Cardiac fibroblast (primary cell): ENCODE measurements around the gene ZNF652.

Experiments used
- DNase-seq, 2 donors: peaks; one replicate each; pipeline versions ENCODE4 v3.0.0 to v3.0.0-alpha.2; 2010; ENCODE audit warnings: low read depth in 2 of 2
- H3K4me3 ChIP-seq, 2 donors: replicated peaks in 1 of 2; 1 replicate in 1 of 2; 2 replicates in 1 of 2; pipeline ENCODE4 v1.5.1; 2011; ENCODE audit warnings: low read depth in 2 of 2, low read length in 2 of 2, mild to moderate bottlenecking in 2 of 2, moderate library complexity in 1 of 2
- TF ChIP-seq, protein P1 (sequence below): IDR thresholded peaks from one replicate; pipeline ENCODE4 v1.5.1; 2011; ENCODE audit warnings: low read depth, mild to moderate bottlenecking, low read length, inconsistent platforms

Gene ZNF652

DNA sequence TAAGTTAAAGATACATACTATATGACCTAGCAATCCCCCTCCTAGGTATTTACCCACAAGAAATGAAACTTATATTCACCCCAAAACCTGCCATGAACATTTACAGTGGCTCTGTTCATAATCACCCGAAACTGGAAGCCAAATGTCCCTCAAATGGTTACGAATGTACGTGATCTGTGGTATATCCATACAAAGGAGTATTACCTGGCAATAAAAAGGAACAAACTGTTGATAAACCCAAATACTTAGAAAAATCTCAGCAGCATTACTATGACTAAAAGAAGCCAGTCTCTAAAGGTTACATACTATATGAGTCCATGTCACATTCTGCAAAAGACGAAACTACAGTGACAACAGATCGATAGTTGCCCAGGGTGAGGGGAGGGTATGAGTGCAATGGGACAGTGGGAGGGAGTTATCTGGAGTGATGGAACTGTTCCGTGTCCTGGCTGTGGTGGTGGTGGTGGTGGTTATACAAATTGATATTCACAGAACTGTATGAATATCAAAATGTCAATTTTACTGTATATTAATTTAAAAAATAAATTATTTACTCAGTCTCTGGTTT lies 9.4 kb downstream of the ZNF652 start:
- no peak for DNase-seq
- no peak overlapping the region for H3K4me3 ChIP-seq
- TF ChIP-seq, protein P1, sequence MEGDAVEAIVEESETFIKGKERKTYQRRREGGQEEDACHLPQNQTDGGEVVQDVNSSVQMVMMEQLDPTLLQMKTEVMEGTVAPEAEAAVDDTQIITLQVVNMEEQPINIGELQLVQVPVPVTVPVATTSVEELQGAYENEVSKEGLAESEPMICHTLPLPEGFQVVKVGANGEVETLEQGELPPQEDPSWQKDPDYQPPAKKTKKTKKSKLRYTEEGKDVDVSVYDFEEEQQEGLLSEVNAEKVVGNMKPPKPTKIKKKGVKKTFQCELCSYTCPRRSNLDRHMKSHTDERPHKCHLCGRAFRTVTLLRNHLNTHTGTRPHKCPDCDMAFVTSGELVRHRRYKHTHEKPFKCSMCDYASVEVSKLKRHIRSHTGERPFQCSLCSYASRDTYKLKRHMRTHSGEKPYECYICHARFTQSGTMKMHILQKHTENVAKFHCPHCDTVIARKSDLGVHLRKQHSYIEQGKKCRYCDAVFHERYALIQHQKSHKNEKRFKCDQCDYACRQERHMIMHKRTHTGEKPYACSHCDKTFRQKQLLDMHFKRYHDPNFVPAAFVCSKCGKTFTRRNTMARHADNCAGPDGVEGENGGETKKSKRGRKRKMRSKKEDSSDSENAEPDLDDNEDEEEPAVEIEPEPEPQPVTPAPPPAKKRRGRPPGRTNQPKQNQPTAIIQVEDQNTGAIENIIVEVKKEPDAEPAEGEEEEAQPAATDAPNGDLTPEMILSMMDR, result no peak

DNA sequence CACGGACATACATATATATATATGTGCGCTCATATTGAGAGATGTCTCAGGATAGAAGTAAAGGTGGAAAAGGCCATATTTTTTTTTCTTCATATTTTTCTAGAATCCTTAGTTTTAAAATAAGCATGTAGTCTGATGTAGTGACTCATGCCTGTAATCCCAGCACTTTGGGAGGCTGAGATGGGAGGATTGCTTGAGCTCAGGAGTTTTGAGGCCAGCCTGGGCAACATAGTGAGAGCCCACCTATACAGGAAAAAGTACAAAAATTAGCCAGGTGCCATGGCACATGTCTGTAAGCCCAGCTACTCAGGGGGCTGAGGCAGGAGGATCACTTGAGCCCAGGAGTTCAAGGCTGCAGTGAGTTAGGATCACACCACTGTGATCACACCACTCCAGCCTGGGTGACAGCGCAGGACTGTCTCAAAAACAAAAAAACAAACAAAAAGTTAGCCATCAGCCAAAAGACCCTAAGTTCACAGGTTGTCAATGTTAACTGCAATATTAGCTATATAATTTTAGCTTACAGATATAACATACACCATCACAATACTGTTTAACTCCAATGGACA lies 10.4 kb downstream of the ZNF652 start:
- no peak overlapping the region for H3K4me3 ChIP-seq
- TF ChIP-seq, protein P1, result no peak
- DNase-seq, result no peak

DNA sequence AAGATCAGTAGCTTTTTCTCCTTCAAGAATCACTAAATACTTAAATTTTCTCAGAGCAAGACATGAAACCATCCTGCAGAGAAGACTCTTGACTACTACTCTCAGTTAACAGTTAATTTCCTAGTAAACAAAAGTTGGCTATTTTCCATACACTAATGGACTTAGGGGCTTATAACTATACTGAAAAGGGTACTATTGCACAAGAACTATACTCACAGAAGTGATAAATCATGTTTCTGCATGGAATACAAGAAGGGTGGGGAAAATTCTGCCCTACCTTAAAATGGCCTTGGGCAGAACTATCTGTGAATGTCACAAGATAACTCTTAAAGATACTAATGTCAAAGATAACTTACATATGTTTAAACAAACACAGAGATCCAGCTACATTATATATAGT lies 12.5 kb downstream of the ZNF652 start:
- H3K4me3 ChIP-seq, result no peak overlapping the region
- DNase-seq, result no peak
- TF ChIP-seq, protein P1, result no peak

DNA sequence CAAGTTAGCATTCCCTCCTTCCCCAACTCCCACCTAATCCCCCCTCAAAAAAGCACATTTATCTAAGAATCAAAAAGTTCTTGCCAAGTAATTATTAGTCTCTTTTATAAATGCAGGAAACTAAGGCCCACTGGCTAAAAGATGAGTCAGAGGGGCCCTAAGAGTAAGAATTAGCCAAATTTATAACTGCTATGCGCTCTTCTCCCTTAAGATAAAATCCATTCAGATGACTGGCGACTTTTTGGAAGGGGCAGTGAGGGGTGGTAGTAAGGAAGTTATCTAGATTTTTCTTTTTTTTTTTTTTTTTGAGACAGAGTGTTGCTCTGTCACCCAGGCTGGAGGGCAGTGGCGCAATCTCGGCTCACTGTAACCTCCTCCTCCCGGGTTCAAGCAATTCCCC lies 17.1 kb downstream of the ZNF652 start:
- TF ChIP-seq, protein P1, result no peak
- H3K4me3 ChIP-seq, result no peak overlapping the region
- peak; percentile 40 to 43 for DNase-seq

DNA sequence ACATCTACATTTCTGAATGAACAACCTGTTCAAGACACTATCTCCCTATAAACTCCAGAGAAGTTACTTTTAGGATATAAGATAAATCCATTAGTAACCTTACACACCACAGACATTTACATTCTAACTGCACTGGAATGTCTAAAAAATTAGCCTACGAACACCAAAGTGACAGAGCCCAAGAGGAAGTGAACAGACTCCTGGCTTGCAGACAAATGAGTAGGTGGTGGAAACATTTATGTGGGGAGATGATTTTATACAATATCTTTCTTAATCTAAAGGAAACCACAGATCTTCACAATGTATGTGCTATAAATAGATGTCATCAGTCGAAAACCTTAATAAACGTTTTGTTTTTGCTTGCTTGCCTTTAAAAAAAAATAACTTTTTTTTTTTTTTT lies 18.8 kb downstream of the ZNF652 start:
- peak; percentile 42 to 49 for DNase-seq
- TF ChIP-seq, protein P1, result no peak
- no peak overlapping the region for H3K4me3 ChIP-seq

DNA sequence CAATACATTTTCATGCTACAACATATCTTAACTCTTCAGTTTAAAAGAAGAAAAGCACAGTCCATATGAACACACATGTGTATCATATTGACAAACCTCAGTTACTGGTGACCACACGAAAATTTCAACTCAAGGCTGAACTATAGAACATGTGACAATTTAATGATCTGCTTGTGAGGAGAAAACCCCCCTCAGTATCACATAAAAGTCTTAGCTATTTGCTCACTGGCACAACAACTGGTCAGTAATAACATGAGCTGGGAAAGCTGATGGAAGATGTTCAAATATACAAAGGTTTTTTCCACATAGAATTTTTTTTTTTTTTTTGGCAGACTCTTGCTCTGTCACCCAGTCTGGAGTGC lies 19.5 kb downstream of the ZNF652 start:
- DNase-seq, result peak in 1 of 2 donors; percentile 14
- TF ChIP-seq, protein P1, result no peak
- no peak overlapping the region for H3K4me3 ChIP-seq

DNA sequence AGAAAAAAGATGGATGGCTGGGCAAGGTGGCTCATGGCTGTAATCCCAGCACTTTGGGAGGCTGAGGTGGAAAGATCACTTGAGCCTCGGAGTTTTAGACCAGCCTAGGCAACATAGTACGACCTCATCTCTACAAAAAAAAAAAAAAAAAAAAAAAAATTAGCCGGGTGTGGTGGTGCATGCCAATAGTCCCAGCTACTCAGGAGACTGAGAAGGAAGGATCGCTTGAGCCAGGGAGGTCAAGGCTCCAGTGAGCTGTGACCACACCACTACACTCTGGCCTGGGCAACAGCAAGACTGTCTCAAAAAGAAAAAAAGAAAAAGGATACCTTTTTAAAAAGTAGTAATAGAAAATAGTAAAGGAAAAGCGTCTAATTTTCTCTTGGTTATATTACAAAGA lies 20.7 kb downstream of the ZNF652 start:
- DNase-seq, result no peak
- H3K4me3 ChIP-seq, result no peak overlapping the region
- TF ChIP-seq, protein P1, result no peak
